ENCODE results near the gene TBXA2R.

DNA sequence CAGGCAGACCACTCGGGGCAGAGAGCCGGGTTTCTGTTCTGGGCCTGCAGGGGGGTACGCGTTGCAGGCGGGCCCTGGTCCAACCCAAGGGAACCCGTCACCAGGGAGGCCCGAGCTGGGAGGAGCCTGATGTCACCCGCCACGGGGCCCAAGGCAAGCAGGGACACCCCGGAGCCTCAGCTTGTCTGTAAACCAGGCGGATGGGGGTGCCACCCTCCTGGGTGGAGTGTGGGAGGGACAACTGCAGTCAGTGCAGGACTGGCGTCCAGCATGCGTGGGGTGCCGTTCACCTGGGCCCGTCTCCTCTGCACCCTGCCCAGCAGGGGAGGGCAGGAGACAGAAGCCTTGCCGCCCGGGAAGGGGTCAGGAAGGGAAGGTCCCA, 12.9 kb upstream of the TBXA2R start:
- TF ChIP-seq FOXK2 (IDR thresholded peaks at IDR 0.05), result no peak
- TF ChIP-seq BHLHE40 (IDR thresholded peaks at IDR 0.05; ENCODE audit: borderline replicate concordance), result no peak
- TF ChIP-seq TARDBP (IDR thresholded peaks at IDR 0.05), result no peak
- TF ChIP-seq FOXA1 (IDR thresholded peaks at IDR 0.05), result no peak
- TF ChIP-seq ARNT (IDR thresholded peaks at IDR 0.05), result no peak
- no peak for TF ChIP-seq ELF4 (IDR thresholded peaks at IDR 0.05)

Measured in HEK293T (cell line).